Measurements from ENCODE around the gene SESTD1.

The SESTD1 gene

GRCh38 chr2:179129574-179130238 is 134.9 kb downstream of the SESTD1 start:
- H3K27ac ChIP-seq, result no peak overlapping the region
- no peak for TF ChIP-seq ZFX (IDR thresholded peaks at IDR 0.05)
- peak; percentile 79 for TF ChIP-seq CTCF (conservative IDR thresholded peaks at IDR 0.05)

- no peak overlapping the region for H3K27ac ChIP-seq
- TF ChIP-seq CTCF (conservative IDR thresholded peaks at IDR 0.05), result no peak
- no peak for TF ChIP-seq ZFX (IDR thresholded peaks at IDR 0.05)
Measured at GRCh38 chr2:179125404-179125803, 139.2 kb downstream of the SESTD1 start.

DNA sequence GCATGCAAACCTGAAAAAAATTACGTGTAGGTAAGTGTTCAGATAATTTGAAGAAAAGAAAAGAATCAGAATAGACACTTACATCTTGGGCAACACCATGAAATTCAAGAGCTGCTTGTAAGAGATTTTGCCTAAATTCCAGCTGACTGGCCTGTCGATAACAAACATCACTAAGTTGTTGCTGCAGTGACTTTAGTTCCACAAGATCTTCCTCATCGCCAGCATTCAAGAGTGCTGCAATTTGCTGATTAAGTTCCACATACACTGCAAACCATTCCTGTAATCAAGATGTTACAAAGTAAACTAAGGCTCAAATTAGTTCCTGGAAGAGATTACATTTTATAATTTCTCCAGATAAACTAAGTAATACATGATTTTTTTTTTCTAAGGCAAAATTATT is 140.3 kb downstream of the SESTD1 start:
- no peak overlapping the region for H3K27ac ChIP-seq
- TF ChIP-seq CTCF (conservative IDR thresholded peaks at IDR 0.05), result no peak
- no peak for TF ChIP-seq ZFX (IDR thresholded peaks at IDR 0.05)

- no peak overlapping the region for H3K27ac ChIP-seq
- TF ChIP-seq ZFX (IDR thresholded peaks at IDR 0.05) (no peak), CTCF (conservative IDR thresholded peaks at IDR 0.05) (no peak)
Measured at GRCh38 chr2:179123272-179123662, 141.4 kb downstream of the SESTD1 start.

DNA sequence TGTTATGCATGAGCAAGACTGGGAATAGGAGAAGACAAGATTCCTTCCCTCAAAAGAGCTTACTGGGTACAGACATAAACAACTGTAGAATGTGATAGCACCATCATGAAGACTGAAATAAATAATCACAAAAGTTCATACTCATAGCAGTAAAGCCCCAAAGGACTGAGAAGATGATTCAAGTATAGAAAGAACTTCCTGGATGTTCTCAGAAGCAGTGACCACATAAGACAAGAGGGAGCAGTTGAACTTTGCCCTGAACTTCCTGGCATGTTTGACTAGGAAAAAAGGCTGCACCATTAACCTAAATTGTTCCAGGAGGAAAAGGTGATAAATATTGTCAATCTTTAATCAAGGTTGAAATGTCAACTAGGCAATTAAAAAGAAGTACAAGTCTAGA is 156.9 kb downstream of the SESTD1 start:
- H3K27ac ChIP-seq, result no peak overlapping the region
- TF ChIP-seq ZFX (IDR thresholded peaks at IDR 0.05) (no peak), CTCF (conservative IDR thresholded peaks at IDR 0.05) (no peak)

GRCh38 chr2:179106676-179107428 is 157.8 kb downstream of the SESTD1 start:
- TF ChIP-seq ZFX (IDR thresholded peaks at IDR 0.05) (no peak), CTCF (conservative IDR thresholded peaks at IDR 0.05) (no peak)
- no peak overlapping the region for H3K27ac ChIP-seq

DNA sequence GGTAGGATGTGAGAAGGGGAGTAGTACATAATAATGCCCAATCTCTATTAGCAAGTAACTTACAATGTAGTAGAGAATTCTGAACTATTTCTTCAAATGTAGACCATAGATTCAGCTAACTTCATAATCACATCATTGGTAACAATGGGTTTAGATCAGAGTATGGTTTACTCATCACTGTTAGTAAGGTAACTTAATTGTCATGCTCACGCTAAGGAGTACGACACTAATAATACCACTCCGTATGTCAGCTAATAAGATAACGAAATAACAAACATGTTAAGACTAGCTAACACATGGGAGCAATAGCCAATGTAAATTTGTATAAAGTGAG is 158.3 kb downstream of the SESTD1 start:
- no peak for TF ChIP-seq CTCF (conservative IDR thresholded peaks at IDR 0.05)
- no peak for TF ChIP-seq ZFX (IDR thresholded peaks at IDR 0.05)
- H3K27ac ChIP-seq, result no peak overlapping the region

All from C4-2B (cell line).